GM21515 (cell line): Measurements from ENCODE around the gene MPIG6B.
A peak's percentile ranks its signal among the peaks of the same experiment; 100 is the strongest.

Experiments used
- ATAC-seq: cut with Tn5 transposase; IDR thresholded peaks from one replicate; pipeline ENCODE4 v1.9.1; 2021; ENCODE audit not compliant: unreplicated experiment

MPIG6B gene

DNA sequence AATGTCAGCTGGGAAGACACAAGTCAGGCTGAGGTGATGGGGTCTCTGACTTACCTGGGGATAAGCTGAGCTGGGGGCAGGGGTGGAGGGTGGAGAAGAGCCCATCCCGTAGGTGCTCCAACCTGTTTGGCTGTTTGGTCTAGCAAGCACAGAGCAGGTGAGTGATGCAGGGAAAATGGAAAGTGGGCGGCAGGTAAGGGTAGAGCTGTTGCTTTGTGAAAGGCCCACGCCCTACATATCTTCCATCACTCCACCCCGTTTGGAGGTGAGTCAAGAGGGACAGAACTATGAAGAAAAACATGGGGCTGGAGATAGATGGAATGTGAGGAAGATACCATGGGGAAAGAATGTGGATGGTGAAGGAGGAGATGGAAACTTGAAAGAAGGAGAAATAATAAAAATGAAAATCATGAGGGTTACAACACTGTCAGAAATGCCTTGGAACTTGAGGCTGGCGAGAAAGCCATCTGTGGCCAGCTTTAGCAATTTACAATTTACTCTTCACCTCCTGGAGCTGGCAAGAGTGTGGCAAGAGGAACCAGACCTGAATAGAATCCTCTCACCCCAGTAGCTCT, 2.9 kb upstream of the MPIG6B start:
- ATAC-seq: no peak

- no peak for ATAC-seq
These were observed 1.7 kb upstream of the MPIG6B start, which contains the start of gene LY6G6C for GRCh38 chr6:31721351-31722020. TSS of gene LY6G6C (minus strand) at chr6:31721746. CDS start at chr6:31721679, 67 bp downstream.

DNA sequence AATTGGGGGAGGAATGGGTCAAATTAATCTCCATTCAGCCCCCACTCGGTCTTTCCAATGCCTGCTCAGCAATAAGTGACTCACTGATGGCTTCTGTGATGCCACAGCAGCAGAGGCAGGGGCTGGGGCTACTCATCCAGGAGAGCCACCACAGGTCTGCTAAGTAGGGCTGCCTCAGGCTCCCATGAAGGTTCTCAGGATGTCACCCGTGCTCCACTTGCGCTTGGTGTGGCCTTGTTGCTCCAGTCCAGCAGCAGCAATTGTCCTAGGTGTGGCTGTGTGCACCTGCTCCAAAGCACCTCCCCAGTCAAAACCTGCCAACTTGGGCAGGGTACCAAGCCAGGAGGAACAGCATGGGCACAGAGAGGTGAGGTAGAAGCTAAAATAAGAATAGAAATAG, 1.0 kb upstream of the MPIG6B start:
- no peak for ATAC-seq

DNA sequence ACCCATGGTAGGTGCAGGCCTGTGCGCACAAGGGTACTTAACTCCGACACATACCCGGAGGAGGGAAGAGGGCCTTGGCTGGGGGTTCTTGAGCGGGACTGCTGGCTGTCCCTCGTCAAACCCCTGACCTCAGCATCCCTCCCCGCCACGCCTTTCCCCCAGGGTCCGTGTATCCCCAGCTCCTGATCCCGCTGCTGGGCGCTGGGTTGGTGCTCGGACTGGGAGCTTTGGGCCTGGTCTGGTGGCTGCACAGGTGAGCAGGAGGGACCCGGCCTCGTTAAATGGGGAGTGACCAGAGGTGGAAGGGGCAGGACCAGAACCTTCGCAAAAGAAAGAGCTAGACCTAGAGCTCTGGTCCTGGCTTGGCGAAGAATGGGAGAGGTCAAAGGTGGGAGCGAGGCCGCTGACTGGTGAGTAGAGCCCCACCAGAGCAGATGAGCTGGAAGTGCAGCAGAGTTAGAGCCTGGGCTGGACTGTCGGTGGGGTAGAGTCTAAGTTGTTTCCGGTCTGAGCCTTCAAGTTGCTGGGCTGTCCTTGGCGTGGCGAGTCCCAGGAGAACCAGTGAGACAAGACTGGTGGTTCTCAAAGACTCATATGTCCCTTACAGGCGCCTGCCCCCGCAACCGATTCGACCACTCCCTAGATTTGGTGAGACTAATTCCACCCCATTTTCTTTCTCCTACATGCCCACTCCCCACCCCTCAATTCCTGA, 963 bp downstream of the MPIG6B start:
- ATAC-seq: no peak

GRCh38 chr6:31725502-31726350, 2.6 kb downstream of the MPIG6B start:
- no peak for ATAC-seq

DNA sequence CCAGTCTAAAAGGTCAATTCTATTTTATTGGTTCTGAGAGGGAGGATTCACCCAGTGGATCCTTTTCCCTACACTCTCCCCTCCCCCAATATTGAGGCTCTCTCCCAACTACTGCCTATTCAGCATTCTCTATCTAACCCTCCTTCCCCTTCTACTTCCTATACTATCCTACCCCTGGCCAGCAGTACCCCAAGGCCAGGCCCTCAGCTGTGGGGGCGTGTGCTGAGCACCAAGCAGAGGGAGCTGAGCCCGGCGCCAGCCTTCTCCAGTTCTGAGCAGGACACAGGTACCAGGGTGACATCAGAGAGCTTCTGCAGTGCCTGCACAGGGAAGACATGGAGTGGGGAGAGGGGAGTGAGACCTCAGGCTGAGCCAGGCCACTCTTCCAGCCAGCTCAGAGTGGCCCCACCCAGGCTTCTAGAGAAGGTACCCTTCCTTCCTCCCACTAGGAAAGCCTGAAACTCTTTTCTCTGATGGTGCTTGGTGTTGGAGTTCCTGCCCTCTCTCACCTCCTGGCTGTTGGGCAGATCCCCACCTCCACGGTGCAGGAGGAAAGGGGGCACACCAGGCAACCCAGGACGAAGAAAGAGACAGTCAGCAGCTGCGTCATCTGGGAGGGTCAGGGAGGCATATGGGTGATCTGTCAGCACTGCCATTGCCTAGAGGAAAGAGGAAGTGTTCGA, 4.0 kb downstream of the MPIG6B start:
- no peak for ATAC-seq

DNA sequence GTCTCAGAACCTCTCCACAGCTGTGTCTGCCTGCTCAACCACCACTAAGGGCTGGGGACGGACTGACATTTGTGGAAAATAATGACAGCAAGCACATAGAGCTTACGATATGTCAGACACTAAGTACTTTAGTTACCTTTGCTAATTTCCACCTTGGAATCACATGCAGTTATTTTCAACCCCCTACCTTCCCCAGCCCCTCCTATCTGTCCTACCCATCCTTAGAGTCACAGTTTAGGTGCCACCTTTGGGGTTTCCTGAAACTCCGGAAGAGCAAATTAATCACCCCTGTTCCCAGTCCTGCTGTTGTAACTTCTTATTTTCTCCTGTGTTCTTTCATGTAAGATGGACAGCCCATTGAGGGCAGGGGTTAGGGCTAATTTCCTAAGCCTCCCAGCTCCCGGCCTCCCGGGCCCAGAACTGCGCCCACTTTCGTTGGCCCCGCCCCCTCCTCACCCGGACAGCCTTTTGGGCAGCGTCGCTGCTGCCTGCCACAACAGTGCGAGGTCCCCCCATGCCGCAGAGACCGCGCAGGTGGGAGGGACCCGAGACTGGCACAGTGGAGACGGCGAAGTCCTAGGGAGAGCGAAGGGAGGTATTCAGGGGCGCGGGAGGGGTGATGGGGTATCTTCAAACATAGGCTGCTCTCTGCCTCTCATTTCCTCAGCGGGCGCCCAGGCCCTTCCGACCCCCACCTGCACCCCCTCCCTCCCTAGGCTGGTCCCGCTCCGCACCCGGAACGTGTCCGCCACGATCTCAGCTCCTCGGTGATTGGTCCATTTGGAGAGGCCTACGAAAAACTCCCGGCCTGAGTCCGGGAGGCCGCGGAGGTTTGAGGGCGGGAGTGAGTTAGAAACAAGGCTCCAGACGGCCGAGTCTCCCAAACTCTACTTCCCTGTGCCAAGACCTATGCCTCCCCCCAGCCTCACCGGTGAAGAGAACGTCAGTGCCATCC, 4.8 kb downstream of the MPIG6B start:
- no peak for ATAC-seq

- ATAC-seq: no peak
These were observed 5.8 kb downstream of the MPIG6B start, which contains the start of gene DDAH2 for GRCh38 chr6:31728767-31729514. TSS of gene DDAH2 (minus strand) at chr6:31729299. CDS start at chr6:31729161, 138 bp downstream.

DNA sequence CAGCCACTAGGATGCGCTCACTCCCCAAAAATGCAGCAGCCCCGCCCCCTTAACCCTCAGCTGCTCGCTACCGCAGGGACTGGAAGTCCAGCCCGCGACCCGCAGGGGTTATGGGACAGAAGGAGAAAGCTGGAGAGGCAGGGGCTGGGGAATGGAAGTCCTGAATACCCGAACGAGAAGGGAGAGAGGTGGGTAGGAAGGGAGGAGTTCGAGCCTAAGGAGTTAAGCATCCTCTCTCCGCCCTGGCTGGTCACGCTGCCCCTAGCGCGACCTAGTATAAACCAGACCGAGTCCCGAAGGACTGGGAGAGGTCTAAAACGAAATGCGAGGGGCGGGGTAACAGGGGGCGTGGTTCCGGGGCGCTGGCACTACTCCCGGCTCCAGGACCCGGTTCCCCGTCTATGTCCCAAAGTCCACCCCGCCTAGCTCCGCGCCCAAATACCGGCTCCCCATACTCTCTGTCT, 6.4 kb downstream of the MPIG6B start:
- ATAC-seq: peak; percentile 41

- ATAC-seq: peak; percentile 37
These were observed 6.9 kb downstream of the MPIG6B start for GRCh38 chr6:31729979-31730630.

DNA sequence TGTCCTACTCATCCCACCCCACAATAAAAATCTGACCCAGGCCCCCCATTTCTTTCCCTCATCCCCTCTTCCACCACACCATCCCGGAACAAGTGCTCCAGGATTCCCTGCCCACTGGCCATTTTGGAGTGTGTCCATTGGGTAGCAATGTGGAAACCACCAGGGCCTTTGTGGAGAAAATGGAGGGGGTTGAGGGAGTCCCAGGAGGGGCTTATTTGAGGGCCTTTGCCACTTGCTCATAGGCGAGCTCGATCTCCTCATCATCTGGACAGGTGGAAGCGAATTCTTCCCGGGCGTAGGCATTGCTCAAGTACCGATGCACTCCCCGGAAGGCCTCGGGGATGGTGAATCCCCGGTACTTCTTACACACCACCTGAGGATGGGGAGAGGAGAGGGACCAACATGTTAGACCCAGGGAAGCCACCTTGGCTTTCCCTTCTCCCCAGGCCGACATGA, 7.5 kb downstream of the MPIG6B start:
- ATAC-seq: no peak

GRCh38 chr6:31732029-31732428, 8.9 kb downstream of the MPIG6B start:
- no peak for ATAC-seq

DNA sequence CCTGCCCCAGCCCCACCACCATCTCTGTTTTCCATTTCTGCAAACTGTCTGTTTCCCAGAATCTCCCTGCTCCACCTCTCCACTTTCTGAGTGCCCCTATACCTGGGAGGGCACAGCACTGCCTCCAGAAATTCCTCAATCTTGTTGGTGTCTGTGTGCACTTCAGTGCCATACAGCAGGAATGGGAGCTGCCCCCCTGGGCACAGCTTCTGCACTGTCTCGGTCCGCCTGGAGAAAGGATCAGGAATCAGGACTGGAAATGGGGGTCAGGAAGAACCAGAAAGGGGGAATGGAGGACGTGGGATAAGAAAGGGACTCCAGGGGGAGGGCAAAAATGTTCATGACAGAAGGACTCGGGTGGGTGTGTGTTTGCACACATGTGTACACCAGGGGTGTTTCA, 10.6 kb downstream of the MPIG6B start:
- no peak for ATAC-seq

- no peak for ATAC-seq
These were observed 11.2 kb downstream of the MPIG6B start for GRCh38 chr6:31734247-31734820.

DNA sequence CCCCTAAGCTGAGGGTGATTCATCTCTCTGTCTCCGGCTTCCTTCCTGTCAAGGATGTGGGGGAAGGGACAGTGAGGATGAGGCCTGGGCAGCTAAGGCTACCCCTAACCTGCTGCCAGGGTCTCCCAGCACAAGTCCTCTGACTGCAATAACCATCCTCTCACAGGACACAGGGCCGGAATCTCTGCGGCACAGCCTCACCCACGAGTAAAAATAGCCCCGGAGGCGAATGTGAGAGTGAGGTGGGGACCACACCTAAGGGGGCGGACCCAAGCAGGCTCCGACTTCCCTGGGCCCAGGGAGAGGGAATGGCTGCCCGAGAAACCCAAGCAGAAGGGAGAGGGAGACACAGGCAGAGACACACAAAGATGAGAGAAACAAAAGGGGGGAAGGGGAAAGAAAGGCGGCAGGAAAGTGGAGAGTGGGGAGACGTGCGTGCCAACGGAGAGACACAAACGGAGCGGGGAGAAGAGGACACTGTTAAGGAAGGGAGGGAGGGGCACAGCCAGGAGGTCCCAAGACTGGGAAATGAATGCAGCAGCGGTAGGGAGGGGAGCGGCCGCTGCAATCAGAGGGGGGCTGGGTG, 11.7 kb downstream of the MPIG6B start:
- ATAC-seq: no peak

DNA sequence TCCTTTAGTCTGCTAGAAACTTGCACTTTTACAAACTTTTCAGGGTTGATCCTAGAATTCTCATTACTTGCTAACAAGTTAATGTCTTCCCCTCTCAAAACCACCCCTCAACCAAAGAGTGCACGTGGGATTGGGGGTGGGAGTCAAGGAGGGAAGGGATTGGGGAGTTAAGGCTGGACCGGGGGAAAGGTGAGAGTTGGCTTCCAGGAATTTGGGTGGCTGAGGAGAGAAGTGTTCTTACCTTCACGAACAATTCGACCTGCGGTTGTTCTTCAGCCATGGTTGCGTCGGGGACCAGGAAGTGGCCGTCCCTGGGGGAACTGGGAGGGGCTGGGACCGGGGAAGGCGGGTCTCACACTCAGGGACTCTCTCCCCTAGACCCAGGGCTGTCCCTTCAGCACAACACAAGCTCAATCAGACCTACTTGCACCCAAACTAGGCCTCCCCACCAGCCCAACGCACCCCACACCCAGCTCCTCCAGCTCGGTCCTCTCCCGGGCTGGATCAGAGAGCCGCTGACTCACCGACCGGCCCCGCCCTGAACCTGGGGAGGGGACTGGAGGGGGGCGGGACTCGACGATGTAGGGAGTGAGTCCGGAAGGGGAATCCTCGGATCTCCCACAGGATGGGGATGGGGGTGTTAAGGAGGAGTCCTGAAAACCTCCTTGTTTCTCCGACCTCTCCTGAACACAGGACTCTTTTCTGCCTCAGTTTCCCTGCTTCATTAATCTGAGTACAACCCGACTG, 13.0 kb downstream of the MPIG6B start, which contains the start of gene CLIC1:
TSS of gene CLIC1 (minus strand) at position 510 of the 747 bp plus-strand sequence. CDS start at position 280, 230 bp downstream.
- ATAC-seq: no peak
